Hepatocyte (in vitro differentiated cells): ENCODE results near the gene CACNA1B. TPM values are rescaled to one million over a fixed set of nuclear protein-coding genes. Genes with fewer than 3 reads are reported as not detected.
"Not testable (repeated sequence)": the region's sequence is repeated elsewhere in the genome, so short reads cannot be mapped to it uniquely, and the experiment has no call there.

Experiments
- DNase-seq: peaks from one replicate; pipeline ENCODE4 v3.0.0-alpha.2; 2016; ENCODE audit warnings: low spot score
- H2AFZ ChIP-seq: fragments of 200-600 bp; sonication (generic); 2 replicates; pipeline ENCODE4 v1.6.0; 2016; ENCODE audit warnings: antibody characterized with exemption, mild to moderate bottlenecking
- H3K27ac ChIP-seq: fragments of 200-600 bp; sonication (generic); 2 replicates; pipeline ENCODE4 v1.5.1; 2016; ENCODE audit warnings: mild to moderate bottlenecking
- H3K27me3 ChIP-seq: fragments of 200-600 bp; sonication (generic); 2 replicates; pipeline ENCODE4 v1.6.1; 2016
- H3K36me3 ChIP-seq: fragments of 200-600 bp; sonication (generic); replicated peaks from 2 replicates; pipeline ENCODE4 v1.5.1; 2016; ENCODE audit warnings: low read depth; ENCODE audit not compliant: insufficient read depth
- H3K4me1 ChIP-seq: fragments of 200-600 bp; sonication (generic); 2 replicates; pipeline ENCODE4 v1.5.1; 2016; ENCODE audit warnings: mild to moderate bottlenecking, moderate library complexity; ENCODE audit not compliant: insufficient read depth
- H3K4me2 ChIP-seq: fragments of 200-600 bp; sonication (generic); 2 replicates; pipeline ENCODE4 v1.6.0; 2016
- H3K4me3 ChIP-seq: fragments of 200-600 bp; sonication (generic); 2 replicates; pipeline ENCODE4 v1.5.1; 2016; ENCODE audit warnings: mild to moderate bottlenecking
- H3K79me2 ChIP-seq: fragments of 200-600 bp; sonication (generic); 2 replicates; pipeline ENCODE4 v1.6.0; 2017; ENCODE audit warnings: mild to moderate bottlenecking
- H3K9me2 ChIP-seq: fragments of 200-600 bp; sonication (generic); replicated peaks from 2 replicates; pipeline ENCODE4 v1.6.0; 2017; ENCODE audit warnings: mild to moderate bottlenecking; ENCODE audit not compliant: insufficient read depth
- H3K9me3 ChIP-seq: fragments of 200-600 bp; sonication (generic); 2 replicates; pipeline ENCODE4 v1.5.1; 2016; ENCODE audit warnings: low read depth, mild to moderate bottlenecking
- H4K20me1 ChIP-seq: fragments of 200-600 bp; sonication (generic); 2 replicates; pipeline ENCODE4 v1.6.0; 2016; ENCODE audit warnings: mild to moderate bottlenecking; ENCODE audit not compliant: insufficient read depth, poor library complexity, severe bottlenecking
- EZH2 ChIP-seq: fragments of 200-600 bp; sonication (generic); IDR thresholded peaks from 2 replicates; pipeline ENCODE4 v1.6.1; 2016; ENCODE audit warnings: antibody characterized with exemption, mild to moderate bottlenecking, borderline replicate concordance
- EZH2phosphoT487 ChIP-seq: fragments of 200-600 bp; sonication (generic); IDR thresholded peaks from one replicate; pipeline ENCODE4 v1.6.1; 2018; ENCODE audit warnings: antibody characterized with exemption, mild to moderate bottlenecking, low read depth, moderate library complexity; ENCODE audit not compliant: unreplicated experiment, severe bottlenecking
- WGBS: methylation state at CpG from one replicate; pipeline ENCODE4 v1.1.6; 2016; ENCODE audit warnings: low lambda C conversion rate; ENCODE audit errors: missing lambda C conversion rate; 5-methylcytosine and 5-hydroxymethylcytosine counted together
- polyA plus RNA-seq: library from polyadenylated mRNA; unstranded; fragments of >200 nt; fragmentation: Nextera tagmentation; extraction: Ambion mirVana; gene quantifications from 2 replicates; pipeline ENCODE4 v1.2.1, GENCODE V29; 2016
- total RNA-seq: library from RNA; depleted of rRNA; stranded (reverse); fragments of >200 nt; gene quantifications from 2 replicates; pipeline ENCODE4 v1.2.3, GENCODE V29; 2014
- TF ChIP-seq, protein P1 (sequence below): fragments of 200-600 bp; sonication (generic); IDR thresholded peaks from 2 replicates; pipeline ENCODE4 v1.5.1; 2016; ENCODE audit warnings: antibody characterized with exemption, mild to moderate bottlenecking; ENCODE audit not compliant: poor library complexity

CACNA1B gene
- total and polyA plus RNA-seq, 2 experiments from 2014 or later = 0.30 to 0.39 TPM

DNA sequence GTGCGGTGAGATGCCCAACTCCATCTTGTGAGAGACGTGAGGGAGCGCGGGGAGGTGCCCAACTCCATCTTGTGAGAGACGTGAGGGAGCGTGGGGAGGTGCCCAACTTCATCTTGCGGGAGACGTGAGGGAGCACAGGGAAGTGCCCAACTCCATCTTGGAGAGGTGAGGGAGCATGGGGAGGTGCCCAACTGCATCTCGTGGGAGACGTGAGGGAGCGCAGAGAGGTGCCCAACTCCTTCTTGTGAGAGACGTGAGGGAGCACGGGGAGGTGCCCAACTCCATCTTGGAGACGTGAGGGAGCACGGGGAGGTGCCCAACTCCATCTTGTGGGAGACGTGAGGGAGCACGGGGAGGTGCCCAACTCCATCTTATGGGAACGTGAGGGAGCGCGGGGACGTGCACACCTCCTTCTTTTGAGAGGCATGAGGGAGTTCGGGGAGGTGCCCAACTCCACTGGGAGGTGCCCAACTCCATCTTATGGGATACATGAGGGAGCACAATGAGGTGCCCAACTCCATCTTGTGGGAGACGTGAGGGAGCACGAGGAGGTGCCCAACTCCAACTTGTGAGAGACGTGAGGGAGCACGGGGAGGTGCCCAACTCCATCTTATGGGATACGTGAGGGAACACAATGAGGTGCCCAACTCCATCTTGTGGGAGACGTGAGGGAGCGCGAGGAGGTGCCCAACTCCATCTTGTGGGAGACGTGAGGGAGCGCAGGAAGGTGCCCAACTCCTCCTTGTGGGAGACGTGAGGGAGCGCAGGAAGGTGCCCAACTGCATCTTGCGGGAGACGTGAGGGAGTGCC is 235.4 kb downstream of the CACNA1B start:
- Histone ChIP-seq H4K20me1 (no peaks in the 10 kb centered on the region), H3K27ac (no peak overlapping the region), H3K4me1 (no peaks in the 10 kb centered on the region), H3K9me3 (no peaks in the 10 kb centered on the region), H3K27me3 (no peaks in the 10 kb centered on the region), H3K9me2 (no peaks in the 10 kb centered on the region), H3K79me2 (no peaks in the 10 kb centered on the region), H3K4me3 (no peak overlapping the region), H2AFZ (no peak overlapping the region), H3K36me3 (no peaks in the 10 kb centered on the region), H3K4me2 (no peak overlapping the region)
- no peak for DNase-seq
- WGBS = 96% methylated on average over 21 of the region's 36 CpGs
- TF ChIP-seq, protein P1, sequence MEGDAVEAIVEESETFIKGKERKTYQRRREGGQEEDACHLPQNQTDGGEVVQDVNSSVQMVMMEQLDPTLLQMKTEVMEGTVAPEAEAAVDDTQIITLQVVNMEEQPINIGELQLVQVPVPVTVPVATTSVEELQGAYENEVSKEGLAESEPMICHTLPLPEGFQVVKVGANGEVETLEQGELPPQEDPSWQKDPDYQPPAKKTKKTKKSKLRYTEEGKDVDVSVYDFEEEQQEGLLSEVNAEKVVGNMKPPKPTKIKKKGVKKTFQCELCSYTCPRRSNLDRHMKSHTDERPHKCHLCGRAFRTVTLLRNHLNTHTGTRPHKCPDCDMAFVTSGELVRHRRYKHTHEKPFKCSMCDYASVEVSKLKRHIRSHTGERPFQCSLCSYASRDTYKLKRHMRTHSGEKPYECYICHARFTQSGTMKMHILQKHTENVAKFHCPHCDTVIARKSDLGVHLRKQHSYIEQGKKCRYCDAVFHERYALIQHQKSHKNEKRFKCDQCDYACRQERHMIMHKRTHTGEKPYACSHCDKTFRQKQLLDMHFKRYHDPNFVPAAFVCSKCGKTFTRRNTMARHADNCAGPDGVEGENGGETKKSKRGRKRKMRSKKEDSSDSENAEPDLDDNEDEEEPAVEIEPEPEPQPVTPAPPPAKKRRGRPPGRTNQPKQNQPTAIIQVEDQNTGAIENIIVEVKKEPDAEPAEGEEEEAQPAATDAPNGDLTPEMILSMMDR = no peak
- TF ChIP-seq EZH2phosphoT487 (no peak), EZH2 (no peak)

DNA sequence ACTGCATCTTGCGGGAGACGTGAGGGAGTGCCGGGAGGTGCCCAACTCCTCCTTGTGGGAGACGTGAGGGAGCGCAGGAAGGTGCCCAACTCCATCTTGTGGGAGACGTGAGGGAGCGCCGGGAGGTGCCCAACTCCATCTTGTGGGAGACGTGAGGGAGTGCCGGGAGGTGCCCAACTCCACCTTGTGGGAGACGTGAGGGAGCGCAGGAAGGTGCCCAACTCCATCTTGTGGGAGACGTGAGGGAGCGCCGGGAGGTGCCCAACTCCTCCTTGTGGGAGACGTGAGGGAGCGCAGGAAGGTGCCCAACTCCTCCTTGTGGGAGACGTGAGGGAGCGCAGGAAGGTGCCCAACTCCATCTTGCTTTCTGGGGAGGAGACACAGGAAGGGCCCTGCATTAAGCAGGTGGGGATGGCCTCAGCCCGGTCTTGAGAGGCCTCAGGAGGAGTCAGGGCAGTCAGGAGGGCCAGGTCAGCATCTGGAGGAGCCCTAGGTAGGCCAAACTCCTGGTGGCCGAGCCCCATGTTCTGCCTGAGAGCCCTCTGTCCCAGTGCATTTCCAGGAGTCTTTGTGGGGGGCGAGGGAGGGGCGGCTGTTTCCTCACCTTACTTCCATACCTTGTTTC is 236.2 kb downstream of the CACNA1B start:
- H3K4me2 ChIP-seq, DNase-seq, H2AFZ ChIP-seq, H3K9me2 ChIP-seq, H3K36me3 ChIP-seq, H3K9me3 ChIP-seq, H4K20me1 ChIP-seq, H3K27ac ChIP-seq, H3K27me3 ChIP-seq, H3K79me2 ChIP-seq, H3K4me3 ChIP-seq, H3K4me1 ChIP-seq: not testable (repeated sequence)
- 92% methylated on average over 7 of the region's 23 CpGs for WGBS

DNA sequence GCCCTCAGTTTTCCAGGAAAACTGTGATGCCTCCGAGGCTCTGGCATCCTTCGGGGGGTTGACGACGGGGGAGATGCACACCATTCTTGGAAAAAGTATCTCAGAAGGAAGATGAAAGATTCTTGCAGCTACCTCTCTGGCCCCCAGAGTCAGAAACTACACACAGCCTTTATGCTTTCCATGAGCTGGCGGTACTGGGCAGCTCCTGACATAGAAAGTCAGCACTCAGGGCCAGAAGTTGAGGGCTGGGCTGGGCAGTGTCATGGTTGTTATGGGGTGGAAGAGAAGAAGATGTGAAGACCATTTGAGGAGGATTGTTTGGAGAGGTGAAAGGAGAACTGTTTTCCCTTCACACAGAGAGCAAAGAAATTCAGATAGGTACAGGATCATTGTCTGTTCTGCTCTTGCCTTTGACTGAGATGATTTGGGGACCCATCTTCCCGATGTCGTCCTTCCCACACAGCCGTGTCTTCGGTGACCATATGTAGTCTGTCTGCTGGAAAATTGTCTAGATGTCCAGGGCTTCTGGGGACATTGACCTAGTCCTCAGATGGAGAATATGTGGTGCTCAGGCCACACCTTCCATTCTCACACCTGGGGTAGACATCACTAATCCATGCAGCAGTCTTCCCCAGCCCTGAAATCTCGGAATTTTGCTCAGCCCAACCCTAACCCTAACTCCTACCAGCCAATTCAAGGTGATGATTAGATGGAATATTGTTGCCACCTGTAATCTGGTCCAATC is 237.1 kb downstream of the CACNA1B start:
- no peak for DNase-seq

More for the DNA sequence above, 237.1 kb downstream of the CACNA1B start:
- Histone ChIP-seq H3K4me3 (no peak overlapping the region), H3K4me1 (no peaks in the 10 kb centered on the region), H3K27ac (no peak overlapping the region), H3K79me2 (no peaks in the 10 kb centered on the region), H3K27me3 (no peaks in the 10 kb centered on the region), H3K9me2 (no peaks in the 10 kb centered on the region), H2AFZ (no peak overlapping the region), H3K36me3 (no peaks in the 10 kb centered on the region), H3K9me3 (no peaks in the 10 kb centered on the region), H4K20me1 (no peaks in the 10 kb centered on the region), H3K4me2 (no peak overlapping the region)
- TF ChIP-seq, protein P1 = no peak
- TF ChIP-seq EZH2phosphoT487 (no peak), EZH2 (no peak)
- 86% methylated on average over 10 of the region's 10 CpGs for WGBS
